Liver (tissue), 9 donors: ENCODE data around the gene C1QTNF7. TPM values are rescaled to one million over a fixed set of nuclear protein-coding genes. Genes with fewer than 3 reads are reported as not detected.

Source experiments
- DNase-seq: peaks from one replicate; pipeline ENCODE4 v3.0.0-alpha.2; 2017; ENCODE audit warnings: low spot score
- H3K27ac ChIP-seq, 2 donors: one replicate each; pipeline ENCODE4 v1.7.0; 2013; ENCODE audit warnings: inconsistent platforms in 2 of 2, low read length in 2 of 2, control low read depth in 1 of 2, low read depth in 1 of 2, mild to moderate bottlenecking in 1 of 2
- H3K27me3 ChIP-seq, 4 donors: one replicate each; pipeline versions ENCODE4 v1.6.1 to v1.7.0; 2013; ENCODE audit warnings: low read length in 3 of 4, inconsistent platforms in 1 of 4, mild to moderate bottlenecking in 1 of 4, moderate library complexity in 1 of 4; ENCODE audit not compliant: control insufficient read depth in 4 of 4, insufficient read depth in 4 of 4
- H3K36me3 ChIP-seq, 4 donors: one replicate each; pipeline versions ENCODE4 v1.6.1 to v1.7.0; 2013; ENCODE audit warnings: low read length in 3 of 4, mild to moderate bottlenecking in 3 of 4, low read depth in 1 of 4, moderate library complexity in 1 of 4; ENCODE audit not compliant: control insufficient read depth in 4 of 4, insufficient read depth in 3 of 4
- H3K4me1 ChIP-seq, 4 donors: one replicate each; pipeline versions ENCODE4 v1.6.1 to v1.7.0; 2013; ENCODE audit warnings: low read length in 3 of 4, mild to moderate bottlenecking in 3 of 4, moderate library complexity in 1 of 4; ENCODE audit not compliant: control insufficient read depth in 4 of 4, insufficient read depth in 4 of 4
- H3K4me3 ChIP-seq, 3 donors: one replicate each; pipeline versions ENCODE4 v1.6.1 to v1.7.0; 2013; ENCODE audit warnings: low read length in 3 of 3, control low read depth in 1 of 3, low read depth in 1 of 3, mild to moderate bottlenecking in 1 of 3
- H3K9ac ChIP-seq, 2 donors: one replicate each; pipeline ENCODE4 v1.7.0; 2013; ENCODE audit warnings: low read length in 2 of 2, mild to moderate bottlenecking in 2 of 2, moderate library complexity in 2 of 2, control low read depth in 1 of 2, low read depth in 1 of 2
- H3K9me3 ChIP-seq, 4 donors: one replicate each; pipeline versions ENCODE4 v1.6.1 to v1.7.0; 2013; ENCODE audit warnings: low read length in 3 of 4; ENCODE audit not compliant: control insufficient read depth in 4 of 4
- ATF3 ChIP-seq: IDR thresholded peaks from 2 replicates; pipeline ENCODE4 v1.6.1; 2016; ENCODE audit warnings: antibody characterized with exemption
- CTCF ChIP-seq: fragments of 150-350 bp; IDR thresholded peaks from 2 replicates; pipeline ENCODE4 v1.5.1; 2017; ENCODE audit warnings: improper control_type of control experiment, low read depth, low read length; ENCODE audit not compliant: missing input control
- EGR1 ChIP-seq, 2 donors: IDR thresholded peaks; 2 replicates each; pipeline ENCODE4 v1.6.1; 2016 to 2018; ENCODE audit warnings: antibody characterized with exemption in 2 of 2, low read depth in 2 of 2
- FOXA1 ChIP-seq: IDR thresholded peaks from 2 replicates; pipeline ENCODE4 v1.6.1; 2016; ENCODE audit warnings: antibody characterized with exemption
- FOXA2 ChIP-seq: IDR thresholded peaks from 2 replicates; pipeline ENCODE4 v1.6.1; 2016; ENCODE audit warnings: antibody characterized with exemption
- GABPA ChIP-seq, 2 donors: IDR thresholded peaks in 1 of 2; conservative IDR thresholded peaks in 1 of 2; 2 replicates each; pipeline ENCODE4 v1.6.1; 2016; ENCODE audit warnings: antibody characterized with exemption in 2 of 2, mild to moderate bottlenecking in 1 of 2, moderate library complexity in 1 of 2
- HNF4A ChIP-seq, 2 donors: conservative IDR thresholded peaks; 2 replicates each; pipeline ENCODE4 v1.6.1; 2016; ENCODE audit warnings: antibody characterized with exemption in 2 of 2, mild to moderate bottlenecking in 2 of 2
- NR2F2 ChIP-seq: IDR thresholded peaks from 2 replicates; pipeline ENCODE4 v1.6.1; 2016; ENCODE audit warnings: antibody characterized with exemption
- REST ChIP-seq: IDR thresholded peaks from 2 replicates; pipeline ENCODE4 v1.6.1; 2016; ENCODE audit warnings: antibody characterized with exemption, mild to moderate bottlenecking
- RXRA ChIP-seq, 2 donors: IDR thresholded peaks; 2 replicates each; pipeline ENCODE4 v1.6.1; 2017 to 2018; ENCODE audit warnings: antibody characterized with exemption in 2 of 2, mild to moderate bottlenecking in 1 of 2
- SP1 ChIP-seq: IDR thresholded peaks from 2 replicates; pipeline ENCODE4 v1.6.1; 2018; ENCODE audit warnings: antibody characterized with exemption, mild to moderate bottlenecking
- YY1 ChIP-seq: IDR thresholded peaks from 2 replicates; pipeline ENCODE4 v1.6.1; 2016; ENCODE audit warnings: antibody characterized with exemption, mild to moderate bottlenecking
- ZBTB33 ChIP-seq: IDR thresholded peaks from 2 replicates; pipeline ENCODE4 v1.6.1; 2016; ENCODE audit warnings: antibody characterized with exemption
- WGBS: extraction: QIAGEN DNeasy Blood & Tissue Kit; methylation state at CpG from one replicate; pipeline ENCODE4 v1.1.7; 2013; 5-methylcytosine and 5-hydroxymethylcytosine counted together
- polyA plus RNA-seq, 2 donors: library from polyadenylated mRNA; stranded (reverse) in 1 of 2; unstranded in 1 of 2; fragments of 200-250 nt in 1 of 2; fragments of >200 nt in 1 of 2; fragmentation: Nextera tagmentation in 1 of 2; extraction: Ambion mirVana in 1 of 2; gene quantifications; one replicate each; pipeline versions ENCODE4 v1.2.1 to v1.2.3, GENCODE V29; 2013 to 2015
- total RNA-seq, 2 donors: library from RNA; depleted of rRNA; stranded (reverse); fragments of >200 nt; gene quantifications; one replicate each; pipeline ENCODE4 v1.2.3, GENCODE V29; 2014
- donor health status: healthy.
- donor health status: healthy.
- donor health status: healthy.
- donor health status: healthy.
- donor health status: healthy.

Gene C1QTNF7
- total and polyA plus RNA-seq, 4 donors = 0.33 to 0.55 (median 0.47) TPM

- WGBS = 82% methylated on average over 3 of the region's 3 CpGs
Observed at GRCh38 chr4:15398001-15398400, 29.8 kb upstream of the C1QTNF7 start.

GRCh38 chr4:15398732-15399131 lies 29.1 kb upstream of the C1QTNF7 start:
- DNase-seq = no peak
- no peak for TF ChIP-seq EGR1 (IDR thresholded peaks at IDR 0.05; ENCODE audit: low read depth in 2 of 2)
- no peak for TF ChIP-seq REST
- no peak for TF ChIP-seq ATF3
- no peak for TF ChIP-seq ZBTB33
- TF ChIP-seq GABPA (IDR thresholded peaks at IDR 0.05 in 1 of 2, conservative IDR thresholded peaks at IDR 0.05 in 1 of 2) = no peak
- no peak for TF ChIP-seq YY1
- no peak for TF ChIP-seq RXRA (IDR thresholded peaks at IDR 0.05)
- TF ChIP-seq HNF4A (conservative IDR thresholded peaks at IDR 0.05) = no peak
- no peaks in the 10 kb centered on the region for H3K27me3 ChIP-seq
- no peaks in the 10 kb centered on the region for H3K9me3 ChIP-seq
- H3K36me3 ChIP-seq = no peaks in the 10 kb centered on the region
- H3K4me1 ChIP-seq = no peaks in the 10 kb centered on the region
- H3K9ac ChIP-seq = no peak overlapping the region
- H3K4me3 ChIP-seq = no peak overlapping the region
- 83% methylated on average over 4 of the region's 4 CpGs for WGBS
- H3K27ac ChIP-seq = no peak overlapping the region

More at GRCh38 chr4:15398001-15398400, 29.8 kb upstream of the C1QTNF7 start:
- Histone ChIP-seq H3K4me3 (no peak overlapping the region), H3K27me3 (no peaks in the 10 kb centered on the region), H3K9ac (no peak overlapping the region), H3K4me1 (no peaks in the 10 kb centered on the region), H3K27ac (no peak overlapping the region), H3K36me3 (no peaks in the 10 kb centered on the region), H3K9me3 (no peaks in the 10 kb centered on the region)
- TF ChIP-seq SP1 (no peak), YY1 (no peak), FOXA2 (no peak), NR2F2 (no peak), CTCF (no peak), ZBTB33 (no peak), ATF3 (no peak), FOXA1 (no peak)
- no peak for DNase-seq
